GM19463 (cell line): ENCODE results near the gene GMDS.

Experiments
- ATAC-seq: cut with Tn5 transposase; IDR thresholded peaks from one replicate; pipeline ENCODE4 v1.9.1; 2021; ENCODE audit warnings: mild to moderate bottlenecking, moderate library complexity; ENCODE audit not compliant: unreplicated experiment

GMDS gene

DNA sequence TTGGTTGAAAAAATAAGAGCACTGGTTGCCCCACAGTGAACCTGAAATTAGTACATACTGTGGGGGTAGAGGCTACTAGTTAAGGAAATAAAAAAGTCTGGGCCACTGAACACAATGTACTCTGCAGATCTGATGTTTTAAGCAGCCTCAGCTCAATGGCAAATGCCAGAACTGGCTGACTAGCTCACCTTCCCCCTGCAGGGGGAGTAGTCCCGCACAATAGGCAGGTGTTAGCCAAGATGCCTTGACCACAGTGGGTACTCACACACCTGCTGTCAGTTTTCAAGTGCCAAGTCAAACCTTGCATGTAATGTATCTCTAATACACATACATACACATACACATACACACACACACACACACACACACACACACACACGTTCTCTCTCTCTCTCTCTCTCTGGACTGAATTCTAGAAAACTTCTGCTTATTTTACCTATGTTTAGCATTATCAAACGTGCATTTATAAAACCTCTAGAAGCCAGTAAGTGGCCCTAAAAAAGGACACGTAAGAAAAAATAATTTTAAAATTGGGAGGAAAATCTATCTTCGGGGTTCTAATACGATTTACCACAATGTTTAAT lies 36.1 kb downstream of the GMDS start:
- ATAC-seq = peak; percentile 77

- ATAC-seq = no peak
Measured at GRCh38 chr6:2208468-2208867, 36.9 kb downstream of the GMDS start.

GRCh38 chr6:2205396-2205795 lies 40.0 kb downstream of the GMDS start:
- ATAC-seq = no peak

DNA sequence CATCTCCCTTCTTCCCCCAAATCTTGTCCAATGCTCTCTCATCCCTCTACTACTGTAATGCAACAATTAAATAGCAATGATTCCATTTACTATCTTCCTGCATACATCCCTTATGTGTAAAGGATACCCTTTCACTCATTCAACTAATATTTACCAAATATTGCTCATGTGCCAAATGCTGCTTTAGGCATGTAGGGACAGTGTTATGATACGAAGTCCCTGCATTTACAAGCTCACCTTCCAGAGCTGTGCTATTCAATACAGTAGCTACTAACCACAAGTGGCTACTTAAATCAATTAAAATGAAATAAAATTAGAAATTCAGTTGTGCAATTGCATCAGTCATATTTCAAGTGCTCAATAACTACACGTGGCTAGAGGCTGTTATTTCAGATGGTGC lies 41.1 kb downstream of the GMDS start:
- no peak for ATAC-seq

DNA sequence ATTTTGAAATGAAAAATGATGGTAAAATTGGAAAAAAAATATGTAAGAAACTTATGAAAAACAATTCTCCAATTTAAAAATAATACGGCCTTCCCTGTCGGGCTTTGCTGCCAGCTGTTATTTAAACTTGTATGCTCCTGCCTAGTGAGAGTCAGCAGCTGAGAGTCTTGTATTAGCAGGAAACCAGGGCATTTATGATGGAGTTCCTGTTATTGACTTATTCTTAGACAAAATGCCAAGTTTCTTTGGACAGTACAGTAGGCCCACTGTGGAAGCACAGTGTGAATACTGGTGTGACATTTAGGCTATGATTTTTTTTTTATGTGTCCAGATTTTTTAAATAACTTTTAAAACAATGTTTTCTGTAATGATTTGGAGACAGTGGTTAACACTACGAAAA lies 42.1 kb downstream of the GMDS start:
- no peak for ATAC-seq

DNA sequence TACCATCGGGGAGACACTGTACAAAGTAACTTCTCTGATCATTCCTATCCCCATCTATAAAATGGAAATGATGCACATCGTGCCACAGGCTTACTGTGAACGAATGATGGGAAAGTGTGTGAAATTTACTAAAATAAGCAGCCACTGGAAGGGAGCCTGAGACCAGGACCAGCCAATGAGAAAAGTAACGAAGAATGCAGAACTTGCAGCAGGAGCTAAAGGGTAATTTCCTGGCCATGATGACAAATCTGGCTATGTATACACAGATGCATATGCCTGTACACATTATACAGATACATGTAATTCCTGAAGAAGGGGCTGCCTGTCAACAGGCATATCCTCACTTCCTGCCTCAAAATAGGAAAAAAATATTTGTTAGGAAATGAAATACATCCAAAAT lies 47.4 kb downstream of the GMDS start:
- no peak for ATAC-seq

DNA sequence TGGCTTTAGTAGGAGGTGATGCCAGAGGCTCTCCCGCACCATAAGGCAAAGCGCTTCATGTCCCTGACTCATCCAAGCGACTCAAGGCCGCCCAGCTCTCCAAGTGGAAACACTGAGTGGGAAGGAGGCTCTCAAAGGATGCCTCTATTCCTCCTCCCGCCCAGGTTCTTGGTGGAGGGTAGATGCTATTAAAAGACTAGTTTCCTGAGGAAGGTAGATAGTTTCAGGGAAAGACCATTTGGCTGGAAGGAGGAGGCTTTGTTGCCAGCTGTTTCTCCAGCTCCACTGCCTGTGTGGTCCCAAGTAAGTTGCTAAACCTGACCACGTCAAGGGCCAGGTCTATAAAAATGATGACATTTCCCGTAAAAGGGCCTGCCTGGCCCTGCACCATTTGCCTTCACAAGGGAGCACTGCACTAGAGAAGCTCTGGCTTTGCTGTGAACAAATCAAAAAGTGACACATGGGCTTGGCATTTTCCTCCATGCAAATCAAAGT lies 48.2 kb downstream of the GMDS start:
- no peak for ATAC-seq

GRCh38 chr6:2196079-2196679 lies 49.2 kb downstream of the GMDS start:
- no peak for ATAC-seq

DNA sequence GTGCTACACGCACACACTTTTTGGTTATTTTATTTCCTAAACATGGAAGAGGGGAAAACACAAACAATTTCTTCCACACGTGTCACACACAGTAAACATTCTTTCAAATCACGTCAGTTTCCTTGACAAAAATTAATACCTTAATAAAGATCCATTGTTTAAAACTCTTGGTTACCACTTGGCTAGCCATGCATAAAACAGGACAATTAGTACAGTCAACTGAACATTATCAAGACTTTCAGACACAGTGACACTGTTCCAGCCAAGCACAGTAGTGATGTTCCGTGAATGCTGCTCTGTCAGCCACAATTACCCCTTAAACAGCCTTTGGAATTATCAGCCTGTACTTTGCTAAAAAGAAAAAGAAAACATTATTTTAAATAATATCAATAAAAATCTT lies 50.8 kb downstream of the GMDS start:
- no peak for ATAC-seq

DNA sequence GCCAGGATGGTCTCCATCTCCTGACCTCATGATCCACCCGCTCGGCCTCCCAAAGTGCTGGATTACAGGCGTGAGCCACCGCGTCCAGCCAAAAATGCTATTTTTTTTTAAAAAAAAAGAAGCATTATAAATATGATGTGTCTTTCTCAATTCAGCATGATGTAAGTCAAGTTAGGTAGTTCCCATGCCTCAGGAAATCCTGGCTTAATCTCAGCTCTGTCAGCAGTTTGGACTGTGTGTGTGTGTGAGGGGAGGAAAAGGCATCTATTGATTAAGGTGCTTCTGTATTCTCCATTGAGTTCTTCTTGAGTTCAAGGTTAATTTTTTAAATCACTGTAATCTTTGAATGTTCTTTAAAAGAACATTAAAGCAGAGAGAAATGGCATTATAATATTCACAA lies 51.5 kb downstream of the GMDS start:
- ATAC-seq = no peak

- no peak for ATAC-seq
Measured at GRCh38 chr6:2192976-2193375, 52.4 kb downstream of the GMDS start.

GRCh38 chr6:2191390-2191740 lies 54.0 kb downstream of the GMDS start:
- no peak for ATAC-seq

- no peak for ATAC-seq
Measured at GRCh38 chr6:2190661-2191389, 54.6 kb downstream of the GMDS start.

DNA sequence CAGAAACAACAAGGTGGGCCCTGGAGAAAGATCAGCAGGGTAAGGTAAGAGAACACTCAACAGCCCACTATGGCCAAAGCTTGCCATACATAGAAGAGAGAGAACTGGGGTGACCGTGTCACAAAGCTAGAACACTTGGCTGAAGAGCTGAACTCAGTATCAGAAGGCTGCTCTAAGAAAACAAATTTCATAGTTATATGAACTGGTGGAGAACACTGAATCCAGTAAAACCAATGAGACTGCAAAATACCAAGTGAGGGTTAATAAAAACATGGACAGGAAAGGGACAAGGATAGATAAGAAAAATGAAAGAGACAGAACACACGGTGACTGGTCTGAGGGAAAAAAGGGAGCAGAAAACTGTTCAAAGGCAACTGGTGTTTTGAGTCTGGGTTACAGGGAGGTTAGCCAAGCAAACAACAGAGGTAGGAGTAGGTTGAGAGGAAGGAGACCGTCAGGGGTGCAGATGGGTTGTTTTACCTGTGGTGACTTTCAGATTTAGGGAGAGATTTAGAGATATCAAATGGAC lies 56.5 kb downstream of the GMDS start:
- no peak for ATAC-seq

DNA sequence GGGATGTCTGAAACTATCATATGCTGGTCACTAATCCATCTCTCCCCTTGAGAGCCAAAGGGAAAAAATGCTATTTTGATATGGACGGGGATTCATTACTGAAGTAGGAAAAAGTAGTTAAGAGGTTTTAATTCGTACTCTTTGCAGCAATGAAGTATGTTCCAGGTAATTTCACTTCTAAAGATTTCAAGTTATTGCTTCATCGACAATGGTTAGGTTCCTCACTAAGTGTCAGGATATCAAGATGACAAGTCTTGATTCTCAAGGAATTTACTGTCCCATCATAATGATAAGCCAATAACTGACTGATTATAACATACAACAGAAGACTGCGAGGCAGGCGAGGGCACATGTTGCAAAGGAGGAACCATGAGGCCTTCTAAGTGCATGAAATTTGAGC lies 57.0 kb downstream of the GMDS start:
- no peak for ATAC-seq

GRCh38 chr6:2187826-2188225 lies 57.6 kb downstream of the GMDS start:
- no peak for ATAC-seq

GRCh38 chr6:2186516-2186915 lies 58.9 kb downstream of the GMDS start:
- peak; percentile 81 for ATAC-seq

GRCh38 chr6:2185466-2185865 lies 59.9 kb downstream of the GMDS start:
- ATAC-seq = no peak

- no peak for ATAC-seq
Measured at GRCh38 chr6:2184700-2185455, 60.5 kb downstream of the GMDS start.

DNA sequence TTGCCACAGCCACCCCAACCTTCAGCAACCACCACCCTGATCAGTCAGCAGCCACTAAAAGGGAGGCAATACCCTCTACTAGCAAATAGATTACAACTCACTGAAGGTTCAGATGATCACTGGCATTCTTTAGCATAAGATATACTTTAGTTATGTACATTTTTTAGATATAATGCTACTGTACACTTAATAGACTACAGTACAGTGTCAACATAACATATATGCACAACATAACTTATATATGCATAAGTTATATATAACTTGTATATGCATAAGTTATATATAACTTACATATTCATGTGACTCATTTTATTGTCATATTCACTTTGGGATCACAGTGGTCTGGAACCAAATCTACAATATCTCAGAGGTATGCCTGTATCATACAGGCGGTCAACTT lies 61.7 kb downstream of the GMDS start:
- no peak for ATAC-seq

GRCh38 chr6:2183246-2183645 lies 62.2 kb downstream of the GMDS start:
- no peak for ATAC-seq
